Measurements from ENCODE around the gene ITGA8.

Gene ITGA8

GRCh38 chr10:15704581-15704968 lies 15.1 kb downstream of the ITGA8 start:
- no peak for TF ChIP-seq CTCF (IDR thresholded peaks at IDR 0.05; ENCODE audit: control extremely low read depth, extremely low read depth, low read depth, missing control alignments)
- POLR2A ChIA-PET, result no interaction called here
- CTCF ChIA-PET, result no interaction called here
- DNase-seq (ENCODE audit: extremely low spot score), result no peak

GRCh38 chr10:15703944-15704580 lies 15.7 kb downstream of the ITGA8 start:
- ChIA-PET POLR2A (no interaction called here), CTCF (no interaction called here)
- no peak for DNase-seq (ENCODE audit: extremely low spot score)
- TF ChIP-seq CTCF (IDR thresholded peaks at IDR 0.05; ENCODE audit: control extremely low read depth, extremely low read depth, low read depth, missing control alignments), result no peak

- CTCF ChIA-PET, result no interaction called here
- POLR2A ChIA-PET, result no interaction called here
- TF ChIP-seq CTCF (IDR thresholded peaks at IDR 0.05; ENCODE audit: control extremely low read depth, extremely low read depth, low read depth, missing control alignments), result no peak
- DNase-seq (ENCODE audit: extremely low spot score), result no peak
Measured at GRCh38 chr10:15703151-15703880, 16.4 kb downstream of the ITGA8 start.

- CTCF ChIA-PET, result no interaction called here
- POLR2A ChIA-PET, result no interaction called here
- no peak for TF ChIP-seq CTCF (IDR thresholded peaks at IDR 0.05; ENCODE audit: control extremely low read depth, extremely low read depth, low read depth, missing control alignments)
- DNase-seq (ENCODE audit: extremely low spot score), result no peak
Measured at GRCh38 chr10:15700078-15700674, 19.5 kb downstream of the ITGA8 start.

- ChIA-PET CTCF (no interaction called here), POLR2A (no interaction called here)
- TF ChIP-seq CTCF (IDR thresholded peaks at IDR 0.05; ENCODE audit: control extremely low read depth, extremely low read depth, low read depth, missing control alignments), result no peak
Measured at GRCh38 chr10:15695852-15696251, 23.9 kb downstream of the ITGA8 start.

GRCh38 chr10:15690031-15690430 lies 29.7 kb downstream of the ITGA8 start:
- DNase-seq (ENCODE audit: extremely low spot score), result no peak
- CTCF ChIA-PET, result interaction anchor here (1.4 kb wide), 1 partner anchor 44 kb away, joined by 3 read pairs; no protein-coding TSS in a partner anchor
- POLR2A ChIA-PET, result no interaction called here

More at GRCh38 chr10:15695852-15696251, 23.9 kb downstream of the ITGA8 start:
- no peak for DNase-seq (ENCODE audit: extremely low spot score)

More at GRCh38 chr10:15690031-15690430, 29.7 kb downstream of the ITGA8 start:
- no peak for TF ChIP-seq CTCF (IDR thresholded peaks at IDR 0.05; ENCODE audit: control extremely low read depth, extremely low read depth, low read depth, missing control alignments)
